ENCODE measurements around the gene MED31. TPM values are rescaled to one million over a fixed set of nuclear protein-coding genes. Genes with fewer than 3 reads are reported as not detected.

MED31 gene
- total and polyA plus RNA-seq, 2 of the 13 experiments (the other 11 are each of a cell fraction or from before 2014, with no cell fraction given) = 19.0 to 20.9 TPM

GRCh38 chr17:6699997-6700947 lies 48.9 kb upstream of the MED31 start (continued):
- TF ChIP-seq DRAP1 (CRISPR knock-in tag; IDR thresholded peaks at IDR 0.05) (peak; percentile 67; the same call in 1 of the 2 replicates), ZNF367 (CRISPR knock-in tag; IDR thresholded peaks at IDR 0.05; ENCODE audit: borderline replicate concordance) (no peak), MTF2 (CRISPR knock-in tag; IDR thresholded peaks at IDR 0.05; ENCODE audit: borderline replicate concordance) (no peak), ZSCAN31 (CRISPR knock-in tag; IDR thresholded peaks at IDR 0.05; ENCODE audit: low read depth) (peak; percentile 69; the same call in 1 of the 2 replicates), XRCC5 (optimal IDR thresholded peaks at IDR 0.05; ENCODE audit: low read length) (peak; percentile 60), ZNF18 (CRISPR knock-in tag; IDR thresholded peaks at IDR 0.05; ENCODE audit: insufficient replicate concordance) (peak; percentile 71), KLF6 (CRISPR knock-in tag; IDR thresholded peaks at IDR 0.05) (0 out of 2 replicates have a peak, but pooled peaks have one; percentile 32), ZNF577 (CRISPR knock-in tag; IDR thresholded peaks at IDR 0.05; ENCODE audit: borderline replicate concordance, low read depth) (no peak), ZNF335 (CRISPR knock-in tag; IDR thresholded peaks at IDR 0.05) (peak; percentile 70), ZNF790 (CRISPR knock-in tag; IDR thresholded peaks at IDR 0.05; ENCODE audit: borderline replicate concordance) (peak; percentile 33; the same call in 1 of the 2 replicates), PAWR (CRISPR knock-in tag; IDR thresholded peaks at IDR 0.05; ENCODE audit: borderline replicate concordance) (peak; percentile 75; the same call in 1 of the 2 replicates), GABPA (IDR thresholded peaks at IDR 0.05; ENCODE audit: low read depth, low read length) (no peak), GABPA (CRISPR knock-in tag; IDR thresholded peaks at IDR 0.05; ENCODE audit: low read depth) (peak; percentile 64), ZNF766 (CRISPR knock-in tag; IDR thresholded peaks at IDR 0.05; ENCODE audit: borderline replicate concordance) (peak; percentile 27; the same call in 1 of the 2 replicates), SMC3 (IDR thresholded peaks at IDR 0.05; ENCODE audit: low read length) (peak; percentile 40), ZNF629 (CRISPR knock-in tag; conservative IDR thresholded peaks at IDR 0.05) (peak; percentile 63), ZBTB38 (CRISPR knock-in tag; IDR thresholded peaks at IDR 0.05) (0 out of 2 replicates have a peak, but pooled peaks have one; percentile 51), HOMEZ (CRISPR knock-in tag; IDR thresholded peaks at IDR 0.05; ENCODE audit: low read depth) (peak; percentile 85), ZNF251 (CRISPR knock-in tag; IDR thresholded peaks at IDR 0.05) (no peak), ZNF24 (IDR thresholded peaks at IDR 0.05) (0 out of 2 replicates have a peak, but pooled peaks have one; percentile 31), ZNF207 (IDR thresholded peaks at IDR 0.05; ENCODE audit: borderline replicate concordance) (no peak), LCORL (IDR thresholded peaks at IDR 0.05) (no peak), LCORL (CRISPR knock-in tag; IDR thresholded peaks at IDR 0.05) (peak; percentile 84), TEAD3 (CRISPR knock-in tag; optimal IDR thresholded peaks at IDR 0.05; ENCODE audit: borderline replicate concordance) (peak; percentile 81), MNT (IDR thresholded peaks at IDR 0.05) (peak; percentile 15; the same call in 1 of the 2 replicates)

Data from HepG2 (cell line).